Astrocyte (in vitro differentiated cells and primary cell): ENCODE results near the gene XPNPEP1.

Experiments
- CTCF ChIP-seq: IDR thresholded peaks from 2 replicates; pipeline ENCODE4 v1.5.1; 2011; ENCODE audit warnings: low read depth, mild to moderate bottlenecking, inconsistent platforms, low read length, moderate library complexity; ENCODE audit not compliant: insufficient read depth
- EZH2 ChIP-seq: IDR thresholded peaks from 2 replicates; pipeline ENCODE4 v1.6.1; 2012; ENCODE audit warnings: mild to moderate bottlenecking, low read length, inconsistent platforms; ENCODE audit not compliant: insufficient read depth

DNA sequence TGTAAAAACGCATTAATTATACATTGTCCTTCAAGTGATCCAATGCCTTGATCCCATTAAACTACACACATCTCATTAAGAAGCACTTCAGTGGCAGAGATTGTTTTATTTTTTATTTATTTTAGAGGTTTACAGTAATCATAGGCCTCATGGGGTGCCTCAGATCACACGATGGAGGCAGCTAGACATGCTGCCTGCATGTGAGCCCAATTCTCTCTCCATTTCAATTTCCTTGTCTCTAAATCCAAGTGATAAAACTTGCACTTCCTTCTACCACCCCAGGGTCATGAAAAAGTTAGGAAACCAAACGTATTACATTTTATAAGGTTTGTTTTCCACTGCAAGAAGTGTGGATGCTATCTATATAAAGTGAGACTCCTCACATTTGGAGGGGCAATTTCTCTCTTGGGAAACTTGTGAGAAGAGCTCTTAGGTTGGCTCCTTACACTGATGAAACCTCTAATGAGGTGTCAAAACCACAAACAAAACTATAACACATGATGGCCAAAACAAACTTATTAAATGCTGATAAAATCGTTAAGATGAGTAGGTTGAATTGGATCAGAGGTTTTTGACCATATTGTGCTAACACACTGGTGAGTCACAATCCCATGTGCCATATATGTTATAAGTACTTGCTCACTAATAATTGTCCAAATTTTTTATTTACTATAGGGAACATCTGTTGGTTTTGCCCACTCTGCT, 22.3 kb upstream of the XPNPEP1 start:
- no peak for TF ChIP-seq CTCF
- no peak for TF ChIP-seq EZH2
